Measurements from ENCODE around the gene POC1A.

DNA sequence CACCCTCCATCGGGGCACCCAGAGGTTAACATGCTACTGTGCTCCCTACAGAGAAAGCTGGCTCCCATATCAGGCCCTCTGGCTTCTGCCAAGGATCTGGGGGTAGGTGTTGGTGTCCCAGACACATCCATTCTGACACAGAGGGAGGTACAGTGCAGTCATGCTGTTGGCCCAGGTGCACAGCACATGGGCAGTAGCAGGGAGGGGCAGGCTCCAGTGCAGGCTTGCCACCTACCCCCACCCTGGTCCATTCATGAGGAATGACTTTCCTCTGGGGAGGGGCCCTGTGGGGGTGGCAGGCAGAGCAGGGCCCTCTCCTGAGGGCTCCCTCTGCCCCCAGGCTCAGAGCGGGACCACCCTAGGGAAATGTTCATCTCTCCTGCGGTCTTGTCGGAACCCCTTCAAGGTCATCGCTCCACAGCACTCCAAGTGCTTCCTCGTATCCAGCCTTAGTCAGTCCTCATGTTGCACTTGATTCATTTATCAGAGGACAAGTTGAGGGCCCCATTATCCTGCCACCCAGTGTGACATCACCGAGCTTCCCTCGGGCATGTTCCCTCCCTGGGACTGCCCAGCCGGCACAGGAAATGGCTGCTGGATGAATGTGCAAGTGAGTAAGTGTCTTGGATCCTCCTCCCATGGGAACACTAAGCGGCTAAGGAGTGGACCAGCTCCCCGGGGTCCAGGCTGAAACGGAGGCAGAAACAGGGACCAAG, 107.9 kb downstream of the POC1A start:
- TF ChIP-seq, protein P1, sequence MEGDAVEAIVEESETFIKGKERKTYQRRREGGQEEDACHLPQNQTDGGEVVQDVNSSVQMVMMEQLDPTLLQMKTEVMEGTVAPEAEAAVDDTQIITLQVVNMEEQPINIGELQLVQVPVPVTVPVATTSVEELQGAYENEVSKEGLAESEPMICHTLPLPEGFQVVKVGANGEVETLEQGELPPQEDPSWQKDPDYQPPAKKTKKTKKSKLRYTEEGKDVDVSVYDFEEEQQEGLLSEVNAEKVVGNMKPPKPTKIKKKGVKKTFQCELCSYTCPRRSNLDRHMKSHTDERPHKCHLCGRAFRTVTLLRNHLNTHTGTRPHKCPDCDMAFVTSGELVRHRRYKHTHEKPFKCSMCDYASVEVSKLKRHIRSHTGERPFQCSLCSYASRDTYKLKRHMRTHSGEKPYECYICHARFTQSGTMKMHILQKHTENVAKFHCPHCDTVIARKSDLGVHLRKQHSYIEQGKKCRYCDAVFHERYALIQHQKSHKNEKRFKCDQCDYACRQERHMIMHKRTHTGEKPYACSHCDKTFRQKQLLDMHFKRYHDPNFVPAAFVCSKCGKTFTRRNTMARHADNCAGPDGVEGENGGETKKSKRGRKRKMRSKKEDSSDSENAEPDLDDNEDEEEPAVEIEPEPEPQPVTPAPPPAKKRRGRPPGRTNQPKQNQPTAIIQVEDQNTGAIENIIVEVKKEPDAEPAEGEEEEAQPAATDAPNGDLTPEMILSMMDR (conservative IDR thresholded peaks at IDR 0.05; ENCODE audit: low read depth, low read length): no peak
- TF ChIP-seq EZH2 (IDR thresholded peaks at IDR 0.05; ENCODE audit: low read length, unreplicated experiment): no peak
